HG02884 (cell line): ENCODE results near the gene VSIR.

Experiments used
- ATAC-seq: cut with Tn5 transposase; IDR thresholded peaks from one replicate; pipeline ENCODE4 v1.9.1; 2021; ENCODE audit warnings: mild to moderate bottlenecking, moderate library complexity; ENCODE audit not compliant: unreplicated experiment

The VSIR gene

DNA sequence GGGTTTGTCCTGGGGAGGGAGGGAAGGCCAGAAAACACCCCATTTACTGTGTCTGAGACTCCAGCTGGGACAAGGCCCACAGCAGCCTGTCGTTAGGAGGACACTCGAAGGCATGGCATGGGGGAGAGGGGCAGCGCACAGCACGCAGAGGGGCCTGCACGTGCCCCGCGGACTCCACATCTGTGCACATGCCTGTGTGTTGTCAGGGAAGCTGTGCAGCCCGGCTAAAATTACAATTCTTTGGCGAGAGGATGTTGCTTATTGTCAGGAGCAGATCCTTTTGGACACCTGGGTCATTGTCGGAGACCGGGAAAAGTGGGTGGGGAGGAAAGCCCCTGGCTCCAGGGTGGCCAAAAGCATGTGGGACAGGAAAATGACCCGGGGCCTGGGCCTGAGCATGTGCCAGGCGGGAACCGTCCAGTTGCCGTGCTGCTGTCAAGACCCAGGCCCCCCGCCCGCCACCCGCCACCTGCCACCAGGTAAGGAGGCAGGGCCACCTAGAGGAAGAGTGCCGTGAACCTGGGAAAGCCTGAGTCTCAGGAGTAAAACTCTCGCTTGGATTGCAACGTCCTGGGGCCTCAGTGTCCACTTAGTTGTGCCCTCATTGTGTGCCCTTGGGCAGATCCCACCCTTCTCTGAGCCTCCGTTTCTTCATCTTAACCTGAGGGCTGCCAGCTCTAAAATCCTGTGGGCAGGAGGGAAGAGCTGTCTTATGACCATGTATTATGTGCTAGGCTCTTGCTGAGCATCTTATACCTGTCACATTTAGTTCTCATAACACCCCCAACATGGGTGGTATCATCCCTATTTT is 7.2 kb downstream of the VSIR start:
- no peak for ATAC-seq

DNA sequence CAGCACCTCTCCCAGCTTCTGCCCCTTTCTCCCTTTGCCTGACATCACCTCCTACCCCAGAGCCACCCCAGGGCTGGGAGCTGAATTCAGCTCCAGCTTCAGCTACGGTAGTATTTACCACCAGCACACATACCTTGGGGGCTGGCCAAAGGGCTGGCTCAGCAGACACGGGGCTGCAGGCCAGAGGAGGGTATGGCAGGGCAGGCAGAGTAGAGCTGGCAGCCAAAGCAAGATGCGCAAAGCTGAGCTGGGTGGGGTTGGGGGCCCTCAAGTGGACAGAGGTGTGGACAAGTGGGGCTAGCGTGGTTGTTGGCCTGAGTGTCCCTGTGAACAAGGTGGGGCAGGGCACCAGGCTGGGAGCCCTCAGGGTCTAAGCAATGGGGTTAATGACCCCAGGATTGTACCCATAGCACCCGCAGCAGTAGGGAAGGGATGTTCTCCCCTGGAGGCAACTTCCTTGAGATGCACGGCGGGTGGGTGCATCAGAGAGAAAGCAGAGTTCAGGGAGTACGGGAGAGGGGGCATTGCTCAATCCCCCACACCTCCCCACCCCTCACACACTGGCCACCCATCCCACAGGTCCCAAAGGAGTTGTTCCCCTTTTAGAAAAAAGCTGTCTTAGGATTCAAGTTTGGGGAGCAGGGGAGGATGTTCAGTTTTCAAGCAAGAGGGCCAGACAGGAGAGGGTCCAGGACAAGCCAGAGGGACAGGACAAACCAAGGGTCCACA is 8.0 kb downstream of the VSIR start:
- no peak for ATAC-seq

DNA sequence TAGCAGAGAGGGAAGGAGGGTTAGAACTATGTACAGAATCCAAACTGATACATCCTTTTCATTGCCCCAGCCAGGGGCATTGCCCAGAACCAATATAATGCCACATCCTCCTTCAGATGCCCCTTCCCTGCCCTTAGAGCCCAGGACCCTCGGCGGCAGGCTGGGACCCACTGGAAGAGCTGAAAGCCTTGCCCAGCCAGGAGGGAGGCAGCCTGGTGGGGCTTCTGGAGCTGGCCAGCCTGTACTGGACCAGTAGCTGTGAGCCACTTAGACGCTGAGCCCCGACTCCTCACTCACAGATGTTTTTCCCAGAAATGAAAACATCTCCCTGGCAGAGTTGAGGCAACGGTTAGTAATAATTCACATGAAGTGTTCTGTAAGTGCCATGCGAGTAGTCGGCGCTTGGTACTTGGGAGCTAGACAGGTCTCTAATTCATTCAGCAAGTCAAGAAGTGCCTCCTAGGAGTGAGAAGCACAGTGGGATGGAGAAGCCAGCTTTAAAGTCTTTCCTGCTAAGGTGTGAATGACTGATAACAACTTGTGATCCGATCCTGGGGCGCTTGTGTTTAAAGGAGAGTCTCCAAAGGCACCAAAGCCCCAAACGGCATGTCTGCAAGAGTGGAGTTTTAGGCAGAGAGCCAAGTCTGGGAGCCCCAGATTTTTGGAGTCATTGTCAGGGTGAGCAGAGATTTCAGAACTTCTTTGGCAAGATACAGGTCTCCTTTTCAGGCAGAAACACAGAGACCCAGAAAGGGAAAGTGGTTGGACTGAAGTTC is 9.8 kb downstream of the VSIR start:
- ATAC-seq = no peak

DNA sequence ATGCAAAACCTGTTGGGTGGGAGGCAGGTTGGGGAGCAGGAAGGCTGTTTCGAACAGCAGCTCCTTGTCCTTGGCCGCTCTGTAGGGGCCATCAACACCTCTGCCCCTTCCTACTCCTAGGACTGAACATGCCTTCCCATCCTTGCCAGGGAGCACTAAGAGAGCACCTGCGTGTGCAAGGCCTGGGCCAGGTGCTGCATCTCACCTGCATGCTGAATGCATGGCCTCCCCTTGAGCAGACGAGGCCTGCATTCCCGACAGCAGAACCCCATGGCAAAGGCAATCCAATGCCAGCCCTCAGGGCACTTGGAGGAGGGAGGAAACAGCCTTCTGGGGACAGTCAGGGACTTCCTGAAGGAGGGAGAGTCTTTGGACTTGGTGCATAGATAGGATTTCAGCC is 11.0 kb downstream of the VSIR start:
- ATAC-seq = no peak

DNA sequence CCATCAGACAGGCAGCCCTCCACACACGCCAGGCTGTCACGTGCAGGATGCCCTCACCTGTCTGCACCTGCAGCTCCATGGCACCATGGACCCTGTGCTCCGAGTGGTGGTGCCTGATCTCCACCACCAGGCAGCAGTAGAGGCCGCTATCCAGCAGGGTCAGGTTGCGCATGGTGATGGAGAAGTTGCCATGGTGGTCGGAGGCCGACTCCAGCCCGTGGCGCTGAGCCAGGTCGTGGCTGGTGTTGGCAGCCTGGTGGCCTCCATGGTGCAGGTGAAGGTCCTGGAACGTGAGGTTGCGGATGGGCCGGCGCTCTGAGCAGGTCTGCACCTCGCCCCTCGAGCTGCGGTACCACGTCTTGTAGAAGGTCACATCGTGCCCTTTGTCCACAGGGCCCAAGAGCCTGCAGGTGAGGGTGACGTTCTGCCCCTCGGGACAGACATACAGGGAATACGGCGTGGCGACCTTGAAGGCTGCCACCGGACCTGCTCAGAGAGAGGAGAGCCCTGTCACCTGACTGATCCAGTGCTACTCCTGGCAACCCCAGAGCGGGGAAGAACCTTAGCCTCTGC is 11.7 kb downstream of the VSIR start:
- ATAC-seq = no peak

DNA sequence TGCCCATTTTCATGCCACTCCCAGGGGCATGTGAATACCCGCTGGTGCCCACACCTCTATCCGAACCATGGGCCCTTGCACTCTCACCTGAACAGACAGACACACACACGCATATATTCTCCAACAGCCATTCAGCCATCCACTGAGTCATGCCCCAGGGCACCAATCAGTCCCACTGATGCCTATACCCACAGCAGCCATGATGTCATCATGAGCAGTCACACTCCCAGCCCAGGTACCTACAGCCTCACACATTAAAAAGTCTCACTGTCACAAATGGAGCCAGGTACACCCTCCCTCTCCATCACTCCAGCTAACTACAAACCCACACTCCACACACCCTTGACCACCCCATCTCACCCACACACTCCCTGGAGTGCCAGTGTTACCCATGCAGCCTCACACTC is 12.2 kb downstream of the VSIR start:
- no peak for ATAC-seq

DNA sequence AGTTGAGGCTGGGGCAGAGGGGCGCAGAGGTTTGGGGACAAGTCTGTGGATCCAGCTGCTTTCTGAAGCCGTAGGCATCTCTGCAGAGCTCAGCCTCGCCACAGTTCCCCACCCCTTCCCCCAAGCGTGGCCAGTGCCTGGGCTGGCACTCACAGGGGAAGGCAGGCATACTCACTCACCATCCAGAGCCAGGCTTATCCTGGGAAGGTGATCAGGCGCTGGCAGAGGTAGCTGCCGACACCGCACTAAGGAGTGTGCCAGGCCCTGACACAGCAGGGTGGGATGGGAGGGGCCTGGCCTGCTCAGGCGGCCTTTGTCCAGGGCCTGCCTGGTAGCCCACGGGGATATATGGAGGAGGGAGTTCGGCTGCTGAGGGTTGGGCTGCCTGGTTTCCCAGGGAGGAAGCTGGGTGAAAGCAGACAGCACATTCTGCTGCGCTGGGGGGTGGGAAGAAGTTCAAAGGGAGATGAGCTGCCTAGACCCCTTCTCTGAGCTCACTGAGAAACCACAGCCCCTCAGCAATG is 15.9 kb downstream of the VSIR start:
- ATAC-seq = no peak

DNA sequence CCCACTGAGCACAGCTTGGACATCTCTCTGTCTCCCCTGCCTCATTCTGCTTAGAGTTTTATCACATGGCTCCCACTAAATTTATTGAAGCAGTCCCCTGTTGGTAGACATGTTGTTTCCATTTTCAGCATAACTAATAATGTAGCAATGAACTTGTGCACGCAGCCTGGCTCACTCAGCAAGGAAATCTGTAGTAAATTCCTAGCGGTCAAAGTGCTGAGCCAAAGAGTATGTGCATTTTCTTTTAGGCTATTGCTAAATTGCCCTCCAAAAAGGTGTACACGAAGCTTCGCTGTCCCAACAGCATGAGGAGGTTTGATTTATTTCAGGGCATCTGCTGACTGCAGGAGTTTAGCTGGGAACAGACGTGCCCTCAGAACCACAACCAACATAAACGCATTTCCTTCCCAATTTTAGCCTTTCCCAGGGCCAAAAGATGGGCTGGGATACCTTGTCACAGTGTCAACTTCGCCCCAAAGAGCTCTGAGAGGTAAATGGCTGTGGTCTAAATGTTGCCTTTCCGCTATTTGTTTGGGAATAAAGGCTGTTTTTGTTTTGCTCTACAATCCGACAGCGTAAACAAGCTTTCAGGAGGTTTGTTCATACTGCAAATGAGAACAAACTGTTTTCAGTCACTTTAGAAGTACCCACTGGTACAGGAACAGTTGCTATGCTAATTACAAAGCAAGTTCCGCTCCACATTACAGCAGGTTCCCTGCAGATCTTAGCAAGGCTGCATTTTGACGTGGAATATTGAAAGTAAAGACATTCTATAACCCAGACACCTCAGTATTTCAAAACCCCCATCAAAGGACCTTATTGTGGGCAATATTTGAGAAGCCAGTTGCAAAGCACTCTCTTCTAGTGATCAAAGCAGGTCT is 16.8 kb downstream of the VSIR start:
- no peak for ATAC-seq

DNA sequence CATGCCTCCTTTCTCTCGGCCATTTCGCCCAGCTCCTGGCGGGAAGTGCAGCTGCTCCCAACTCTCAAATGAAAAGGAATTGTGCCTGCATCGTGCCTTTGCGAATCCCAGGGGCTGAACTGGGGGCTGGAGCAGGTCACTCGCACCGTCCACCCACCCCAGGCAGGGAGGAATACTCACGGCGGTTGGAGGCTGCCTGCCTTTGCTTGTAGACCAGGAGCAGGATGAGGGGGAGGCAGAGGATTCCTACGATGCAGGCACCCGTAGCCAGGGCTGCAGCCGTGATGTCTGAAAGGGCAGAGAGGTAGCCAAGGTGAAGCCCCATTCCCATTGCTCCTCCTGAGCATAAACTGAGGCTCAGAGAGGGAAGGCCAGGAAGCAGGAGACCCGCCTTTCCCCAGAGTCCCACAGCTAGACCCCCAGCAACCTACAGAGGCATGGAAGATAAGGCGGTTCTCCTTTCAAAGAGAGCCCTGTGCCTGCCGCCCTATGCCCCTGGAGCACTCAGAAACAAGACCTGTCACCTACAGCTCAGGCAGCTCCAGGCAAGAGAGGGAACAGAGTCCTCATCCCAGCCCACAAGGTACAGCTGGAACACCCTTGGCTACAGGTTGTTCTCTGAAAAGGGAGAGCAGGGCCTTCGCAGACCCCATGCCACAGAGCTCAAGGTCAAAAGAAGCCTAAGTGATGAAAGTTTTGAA is 18.0 kb downstream of the VSIR start:
- ATAC-seq = no peak

DNA sequence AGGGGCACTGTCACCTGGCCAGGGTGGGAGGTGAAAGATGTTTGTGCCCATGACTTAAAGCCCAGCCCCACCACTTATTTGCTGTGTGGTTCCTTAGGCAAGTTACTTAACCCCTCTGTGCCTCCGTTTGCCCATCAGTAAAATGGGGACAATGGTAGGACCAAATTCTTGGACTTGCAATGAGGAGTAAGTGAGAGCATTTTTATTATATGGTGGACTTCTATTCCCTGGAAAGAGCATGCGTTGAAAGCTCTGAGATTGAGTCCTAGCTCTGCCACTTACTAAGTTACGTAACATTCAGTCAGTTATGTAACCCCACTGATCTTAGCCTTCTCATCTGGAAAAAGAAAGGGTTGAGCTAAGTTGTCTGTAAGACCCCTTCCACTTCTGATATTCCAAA is 18.8 kb downstream of the VSIR start:
- ATAC-seq = no peak

DNA sequence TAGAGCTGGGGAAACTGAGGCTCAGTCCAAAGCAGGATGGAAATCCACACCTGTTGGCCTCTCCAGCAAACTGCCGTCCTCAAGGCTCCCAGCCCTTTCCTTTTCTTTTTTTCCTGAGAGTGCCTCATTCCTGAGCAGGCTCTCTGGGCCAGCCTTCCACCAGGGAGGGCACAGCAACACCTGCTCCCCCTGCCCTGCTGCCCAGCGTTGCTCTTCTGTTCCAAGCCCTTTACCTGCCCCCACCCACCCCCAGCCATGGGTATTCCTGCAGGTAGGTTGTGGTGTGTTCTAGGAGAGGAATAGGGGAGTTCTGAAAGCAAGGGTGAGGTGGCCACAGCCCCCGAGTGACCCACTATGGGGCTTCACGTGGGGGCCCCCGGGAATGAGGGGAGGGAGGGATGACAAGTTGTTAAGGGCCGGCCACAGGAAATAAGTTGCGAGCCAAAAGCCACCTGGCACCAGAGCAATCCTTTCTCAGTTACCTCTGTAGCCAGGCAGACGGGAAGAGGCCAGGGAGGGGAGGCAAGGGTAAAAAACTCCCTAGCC is 19.3 kb downstream of the VSIR start:
- ATAC-seq = no peak

DNA sequence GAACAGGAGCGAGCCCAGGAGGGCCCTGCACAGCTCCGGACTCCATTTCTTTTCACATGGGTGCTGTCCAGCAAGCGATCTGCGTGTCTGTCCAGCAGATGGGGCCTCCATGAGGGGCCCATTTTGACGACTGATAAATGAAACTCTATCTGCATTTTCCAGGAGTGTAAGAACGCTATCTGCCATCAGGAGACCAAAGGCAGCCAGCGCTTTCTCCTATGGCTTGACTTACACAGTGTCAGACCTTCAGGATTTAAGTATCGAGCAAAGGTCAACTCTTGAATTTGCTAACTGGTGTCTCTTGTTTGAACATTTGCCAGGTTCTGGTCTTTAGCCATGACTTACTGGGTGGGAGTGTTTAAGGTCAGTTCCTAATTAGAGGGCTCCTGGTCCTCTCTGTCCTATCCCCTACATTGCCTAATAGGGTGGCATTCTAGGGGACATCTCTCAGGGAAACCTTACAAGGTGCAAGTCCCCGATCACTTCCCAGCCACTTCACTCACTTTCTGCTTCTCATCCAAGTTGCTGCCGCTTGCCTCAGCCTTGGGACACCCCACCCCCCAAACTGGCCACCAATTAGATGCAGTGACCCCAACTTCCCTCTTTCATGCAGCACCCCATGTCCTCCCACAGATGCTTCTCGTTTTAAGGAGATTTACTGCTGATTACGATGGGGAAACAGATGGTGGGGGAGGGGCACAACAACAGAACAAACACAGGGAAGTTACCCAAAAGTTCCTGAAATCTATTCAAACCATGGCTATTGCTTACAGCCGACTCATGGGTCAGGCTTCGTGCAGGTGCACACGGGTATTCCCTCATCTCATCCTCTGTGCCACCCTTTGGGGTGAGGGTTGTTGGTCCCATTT is 20.0 kb downstream of the VSIR start:
- ATAC-seq = no peak

DNA sequence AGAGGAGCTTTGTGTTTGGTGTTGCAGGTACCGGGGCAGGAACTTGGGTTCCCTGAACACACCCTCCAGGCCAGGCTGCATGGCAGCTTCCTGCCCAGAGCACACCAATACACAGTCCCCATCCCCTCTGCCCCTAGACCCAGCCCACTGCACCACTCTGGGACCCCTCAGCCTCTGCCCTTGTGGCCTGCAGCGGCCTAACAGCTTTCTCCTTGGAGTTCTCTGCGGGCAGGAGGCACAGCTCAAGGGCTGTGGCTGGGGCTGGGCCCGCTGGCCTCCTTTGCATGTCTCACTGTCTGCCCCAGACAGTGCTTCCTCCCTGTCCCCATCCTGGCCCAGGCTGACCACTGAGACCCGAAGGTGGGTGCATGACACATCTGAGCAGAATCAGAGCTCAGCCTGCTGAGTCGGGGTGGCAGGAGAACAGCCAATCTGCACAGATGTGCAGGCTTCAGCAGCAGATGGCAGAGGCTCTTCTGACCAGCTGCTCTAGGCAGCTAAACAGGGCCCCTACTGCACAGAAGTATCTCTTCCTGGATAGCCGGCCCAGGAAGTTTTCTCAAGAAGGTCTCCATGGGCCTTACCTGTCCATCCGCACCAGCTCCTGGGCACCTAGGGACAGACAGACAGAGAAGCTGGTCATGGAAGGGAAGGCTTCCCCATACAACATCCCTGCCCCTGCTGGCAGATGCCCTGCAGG is 20.8 kb downstream of the VSIR start:
- no peak for ATAC-seq

DNA sequence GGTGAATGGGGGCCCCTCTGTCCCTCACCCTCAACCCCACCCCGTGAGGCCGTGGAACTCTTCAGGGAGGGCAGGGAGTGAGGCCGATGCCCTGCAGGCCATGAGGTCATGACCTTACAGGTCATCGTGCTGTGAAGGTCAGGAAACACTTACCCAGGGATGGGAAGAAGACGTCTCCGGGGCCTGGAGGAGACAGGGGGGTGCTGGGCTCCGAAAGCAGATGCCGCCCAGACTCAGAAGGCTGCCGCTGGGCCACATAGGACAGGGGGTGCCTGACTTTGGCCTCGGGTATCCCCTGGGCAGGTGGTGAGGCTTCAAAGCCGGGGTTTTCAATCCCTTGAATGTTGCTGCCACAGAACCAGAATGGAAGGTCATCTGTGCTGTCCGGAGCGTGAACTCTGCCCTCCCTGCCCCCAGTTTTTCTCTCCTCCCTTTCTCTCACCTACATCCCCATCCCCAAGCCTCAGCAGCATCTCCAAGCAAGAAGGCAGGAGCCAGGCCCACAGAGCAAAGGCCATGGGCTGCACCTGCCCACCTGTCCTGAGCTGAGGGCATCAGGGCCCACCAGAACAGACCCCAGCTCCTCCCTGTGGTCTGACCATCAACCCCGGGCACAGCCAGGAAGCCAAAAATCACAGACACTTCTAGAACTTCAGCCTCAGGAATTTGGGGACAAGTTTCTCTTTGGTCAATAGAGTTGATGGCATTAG is 21.6 kb downstream of the VSIR start:
- no peak for ATAC-seq

DNA sequence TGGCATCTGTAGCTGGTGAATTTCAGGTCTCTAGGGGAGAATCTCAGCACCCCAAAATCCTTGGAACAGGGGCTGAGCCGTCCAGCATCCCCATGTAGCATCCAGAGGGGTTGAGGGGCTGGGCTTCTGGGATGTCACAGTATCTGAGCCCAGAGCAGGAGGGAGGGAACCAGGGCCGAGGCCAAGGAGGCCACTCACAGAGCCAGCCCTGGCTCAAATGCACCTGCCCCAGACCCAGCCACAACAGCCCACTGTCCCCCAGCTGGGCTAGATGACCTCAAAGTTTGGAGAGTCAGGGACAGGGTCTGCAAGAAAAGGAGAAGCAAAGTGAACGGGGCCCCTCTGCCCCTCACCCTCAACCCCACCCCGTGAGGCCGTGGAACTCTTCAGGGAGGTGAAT is 22.3 kb downstream of the VSIR start:
- ATAC-seq = no peak

DNA sequence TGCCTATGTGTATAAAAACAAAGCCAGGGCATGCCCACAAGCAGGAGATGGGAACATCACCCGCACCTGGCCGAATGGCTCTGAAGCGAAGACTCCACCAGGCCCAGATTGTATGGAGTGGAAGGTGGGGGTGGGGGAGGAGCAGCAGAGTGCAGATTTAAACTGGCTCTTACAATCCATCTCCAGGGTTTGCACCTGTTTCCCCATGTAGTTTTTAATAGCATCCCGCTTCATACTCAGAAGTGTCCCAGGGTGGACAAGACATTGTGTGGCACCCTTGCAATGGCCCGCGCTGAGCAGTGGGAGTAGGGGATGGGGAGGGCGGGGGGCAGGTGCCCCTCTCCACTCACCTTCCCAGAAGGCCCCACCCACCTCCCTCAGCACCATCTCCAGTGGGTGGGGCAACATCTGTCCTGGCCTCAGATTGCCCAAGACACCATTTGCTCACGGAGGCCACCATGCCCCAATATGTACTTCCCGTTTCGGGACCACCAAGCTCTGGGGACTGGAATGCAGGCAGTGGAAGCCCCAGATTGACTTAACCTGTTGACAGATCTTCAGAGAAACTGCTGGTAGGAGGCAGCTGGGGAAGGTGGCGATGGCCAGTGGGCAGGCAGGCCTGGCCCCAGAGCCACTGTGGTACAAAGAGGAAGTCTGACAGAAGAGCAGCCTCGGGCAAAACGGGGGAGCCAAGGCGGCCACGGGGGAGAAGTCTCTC is 23.0 kb downstream of the VSIR start:
- no peak for ATAC-seq
